Subcutaneous adipose tissue (tissue), 4 donors: ENCODE data around the gene SPEM1. TPM values are rescaled to one million over a fixed set of nuclear protein-coding genes. Genes with fewer than 3 reads are reported as not detected.

Source experiments
- total RNA-seq, 4 donors: library from RNA; depleted of rRNA; stranded (reverse); fragments of >200 nt; gene quantifications; one replicate each; pipeline ENCODE4 v1.1.0, GENCODE V29; 2016
- TF ChIP-seq, protein P1 (sequence below): fragments of 450-650 bp; IDR thresholded peaks from one replicate; pipeline ENCODE4 v1.5.1; 2016; ENCODE audit warnings: low read depth, mild to moderate bottlenecking, control low read depth, antibody characterized with exemption, moderate library complexity

The SPEM1 gene, protein sequence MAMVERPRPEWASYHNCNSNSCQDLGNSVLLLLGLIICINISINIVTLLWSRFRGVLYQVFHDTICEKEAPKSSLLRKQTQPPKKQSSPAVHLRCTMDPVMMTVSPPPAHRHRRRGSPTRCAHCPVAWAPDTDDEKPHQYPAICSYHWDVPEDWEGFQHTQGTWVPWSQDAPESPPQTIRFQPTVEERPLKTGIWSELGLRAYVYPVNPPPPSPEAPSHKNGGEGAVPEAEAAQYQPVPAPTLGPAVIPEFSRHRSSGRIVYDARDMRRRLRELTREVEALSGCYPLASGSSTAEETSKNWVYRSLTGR
- total RNA-seq, result not detected

DNA sequence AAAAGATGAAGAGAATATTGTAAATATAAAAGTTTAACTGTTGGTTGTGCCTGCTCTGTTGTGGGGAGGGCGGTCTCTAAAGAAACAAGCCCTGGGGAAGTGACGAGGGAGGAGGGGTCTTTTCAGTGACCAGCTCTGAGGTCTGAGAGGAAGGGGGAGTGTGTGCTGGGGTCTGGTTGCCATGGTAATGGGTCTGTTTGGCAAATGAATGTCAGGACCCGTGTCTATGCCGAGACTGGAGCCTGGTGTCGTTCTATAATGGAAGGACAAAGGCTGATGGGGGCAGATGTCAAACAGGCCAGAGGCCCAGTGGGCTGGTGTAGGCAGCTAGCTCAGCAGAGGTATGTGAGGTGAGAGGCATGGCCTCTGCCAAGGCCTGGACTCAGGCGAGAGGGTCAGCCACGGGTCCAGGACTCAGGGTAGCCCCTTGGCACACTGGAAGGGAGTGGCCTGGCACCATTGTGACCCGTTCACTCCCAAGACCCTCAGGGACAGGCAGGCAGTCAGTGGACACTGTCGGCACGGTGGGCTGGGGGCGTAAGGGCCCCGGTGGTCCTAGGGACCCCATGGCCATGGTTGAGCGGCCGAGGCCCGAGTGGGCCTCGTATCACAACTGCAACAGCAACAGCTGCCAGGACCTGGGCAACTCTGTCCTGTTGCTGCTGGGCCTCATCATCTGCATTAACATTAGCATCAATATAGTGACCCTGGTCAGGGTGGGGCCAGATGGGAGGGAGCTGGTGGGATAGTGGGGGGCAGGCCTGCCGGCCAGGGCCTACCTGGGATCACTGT, at the start of gene SPEM1:
Gene SPEM1 (plus strand): TSS at position 506 of the 792 bp plus-strand sequence. CDS start 61 bp downstream, at position 567.
- TF ChIP-seq, protein P1, sequence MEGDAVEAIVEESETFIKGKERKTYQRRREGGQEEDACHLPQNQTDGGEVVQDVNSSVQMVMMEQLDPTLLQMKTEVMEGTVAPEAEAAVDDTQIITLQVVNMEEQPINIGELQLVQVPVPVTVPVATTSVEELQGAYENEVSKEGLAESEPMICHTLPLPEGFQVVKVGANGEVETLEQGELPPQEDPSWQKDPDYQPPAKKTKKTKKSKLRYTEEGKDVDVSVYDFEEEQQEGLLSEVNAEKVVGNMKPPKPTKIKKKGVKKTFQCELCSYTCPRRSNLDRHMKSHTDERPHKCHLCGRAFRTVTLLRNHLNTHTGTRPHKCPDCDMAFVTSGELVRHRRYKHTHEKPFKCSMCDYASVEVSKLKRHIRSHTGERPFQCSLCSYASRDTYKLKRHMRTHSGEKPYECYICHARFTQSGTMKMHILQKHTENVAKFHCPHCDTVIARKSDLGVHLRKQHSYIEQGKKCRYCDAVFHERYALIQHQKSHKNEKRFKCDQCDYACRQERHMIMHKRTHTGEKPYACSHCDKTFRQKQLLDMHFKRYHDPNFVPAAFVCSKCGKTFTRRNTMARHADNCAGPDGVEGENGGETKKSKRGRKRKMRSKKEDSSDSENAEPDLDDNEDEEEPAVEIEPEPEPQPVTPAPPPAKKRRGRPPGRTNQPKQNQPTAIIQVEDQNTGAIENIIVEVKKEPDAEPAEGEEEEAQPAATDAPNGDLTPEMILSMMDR, result no peak

DNA sequence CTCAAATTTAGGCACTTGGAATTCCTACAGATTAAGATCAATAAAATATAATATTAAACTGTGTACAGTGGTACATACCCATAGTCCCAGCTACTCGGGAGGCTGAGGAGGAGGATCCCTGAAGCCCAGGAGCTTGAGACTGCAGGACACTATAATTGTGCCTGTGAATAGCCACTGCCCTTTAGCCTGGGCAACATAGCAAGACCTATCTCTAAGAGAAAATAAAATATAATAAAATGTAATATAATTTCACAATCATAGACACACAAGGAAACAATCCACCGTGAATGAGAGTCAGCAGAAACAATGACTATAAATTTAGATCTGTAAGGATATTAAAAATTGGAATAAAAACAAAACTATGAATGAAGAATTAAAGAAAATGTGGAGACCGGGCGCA, 49.3 kb upstream of the SPEM1 start:
- TF ChIP-seq, protein P1, result no peak

DNA sequence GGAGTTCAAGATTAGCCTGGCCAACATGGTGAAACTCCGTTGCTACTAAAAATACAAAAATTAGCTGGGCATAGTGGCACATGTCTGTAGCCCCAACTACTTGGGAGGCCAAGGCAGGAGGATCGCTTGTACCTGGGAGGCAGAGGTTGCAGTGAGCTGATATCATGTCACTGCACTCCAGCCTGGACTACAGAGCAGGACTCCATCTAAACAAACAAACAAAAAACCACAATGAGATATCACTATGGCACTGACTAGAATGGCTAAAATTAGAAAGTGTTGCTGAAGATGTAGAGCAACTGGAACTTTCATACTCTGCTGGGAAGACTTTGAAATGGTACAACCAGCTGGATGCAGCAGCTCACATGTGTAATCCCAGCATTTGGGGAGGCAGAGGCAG, 45.8 kb upstream of the SPEM1 start:
- TF ChIP-seq, protein P1, result no peak

DNA sequence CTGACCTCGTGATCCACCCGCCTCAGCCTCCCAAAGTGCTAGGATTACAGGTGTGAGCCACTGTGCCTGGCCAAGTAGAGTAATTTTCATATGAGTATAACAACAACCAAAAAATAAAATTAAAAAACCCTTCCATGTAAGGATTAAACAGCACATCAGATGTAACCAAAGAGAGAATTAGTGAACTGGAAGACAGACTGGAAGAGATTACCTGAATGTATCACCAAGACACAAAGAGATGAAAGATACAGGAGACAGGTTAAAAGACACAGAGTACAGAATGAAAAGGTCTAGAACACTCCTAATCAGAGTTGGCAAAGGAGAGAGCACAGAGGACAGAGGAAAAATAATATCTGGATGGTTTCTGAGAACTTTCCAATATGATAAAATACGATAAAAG, 41.0 kb upstream of the SPEM1 start:
- TF ChIP-seq, protein P1, result no peak

DNA sequence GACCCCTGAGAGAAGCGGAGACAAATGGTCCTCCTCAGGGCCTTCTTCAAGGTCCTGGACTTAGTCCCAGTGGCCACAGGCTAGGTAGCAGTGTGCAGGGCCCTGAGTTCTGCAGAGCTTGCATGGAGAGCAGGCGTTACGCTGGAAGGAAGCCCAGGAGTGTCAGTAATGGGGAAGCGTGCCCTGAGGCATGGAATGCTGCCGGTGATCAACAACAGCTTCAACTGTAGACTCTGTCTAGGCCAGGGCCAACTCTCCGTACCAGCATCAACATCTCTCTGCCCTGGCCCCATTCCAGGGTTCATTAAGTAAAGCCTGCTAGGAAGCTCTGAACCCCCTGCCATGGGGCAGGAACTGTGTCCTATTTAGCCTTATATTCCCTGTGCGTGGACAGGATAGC, 39.8 kb upstream of the SPEM1 start:
- TF ChIP-seq, protein P1, result no peak

DNA sequence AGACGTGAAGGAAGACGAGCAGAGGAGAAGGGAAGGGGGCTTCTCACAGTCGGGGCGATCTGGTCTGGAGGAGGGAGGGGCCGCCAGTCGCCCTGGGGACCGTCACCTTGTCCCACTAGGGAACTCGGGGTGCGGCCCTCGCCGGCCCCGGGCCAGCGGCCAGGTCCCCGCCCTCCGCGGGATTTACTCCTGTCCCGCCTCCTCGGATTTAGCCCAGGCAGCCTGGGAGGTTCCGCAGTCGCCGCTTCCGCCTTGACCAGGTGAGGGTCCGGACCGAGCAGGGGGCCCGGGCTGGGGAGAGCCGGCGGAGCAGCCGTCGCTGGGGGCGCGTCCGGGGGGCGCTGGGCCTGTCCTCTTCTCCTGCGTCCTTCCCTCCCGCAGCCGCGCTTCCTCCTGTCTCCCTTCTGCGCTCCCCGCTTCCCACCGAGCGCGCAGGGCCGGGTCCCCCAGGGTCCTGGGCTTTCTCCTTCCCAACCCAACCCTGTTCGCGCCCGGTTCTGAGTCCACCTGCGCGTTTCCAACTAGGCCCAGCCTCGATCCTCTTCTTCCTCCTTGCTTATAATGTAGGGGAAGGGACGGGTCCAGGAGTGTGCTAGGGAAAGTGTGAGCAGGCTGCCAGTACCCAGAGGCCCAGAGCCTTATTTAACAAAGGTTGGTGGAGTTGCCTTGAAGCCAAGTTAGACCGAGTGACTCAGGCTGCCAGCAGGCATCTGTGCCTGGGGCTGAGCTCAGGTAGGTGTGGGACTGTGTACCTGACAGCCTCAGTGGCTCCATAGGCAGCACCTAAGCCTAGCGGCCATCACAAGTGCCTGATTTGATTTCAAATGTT, 39.1 kb upstream of the SPEM1 start, which contains the start of gene TNK1:
Gene TNK1 (plus strand): TSS at position 235 of the 829 bp plus-strand sequence. CDS start 1,838 bp downstream, outside the sequence.
- TF ChIP-seq, protein P1, result no peak

DNA sequence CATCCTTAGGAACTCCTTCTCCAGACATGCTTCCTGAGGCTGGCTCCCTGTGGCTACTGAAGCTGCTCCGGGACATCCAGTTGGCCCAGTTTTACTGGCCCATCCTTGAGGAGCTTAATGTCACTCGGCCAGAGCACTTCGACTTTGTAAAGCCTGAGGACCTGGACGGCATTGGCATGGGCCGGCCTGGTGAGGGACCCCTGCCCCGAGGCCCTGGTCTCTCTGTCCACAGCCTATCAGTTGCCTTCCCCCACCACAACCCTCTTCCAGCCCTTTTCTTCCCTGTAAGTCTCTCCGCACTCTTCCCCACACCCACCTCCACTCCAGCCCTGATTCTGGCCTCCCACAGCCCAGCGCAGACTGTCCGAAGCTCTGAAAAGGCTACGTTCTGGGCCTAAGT, 37.2 kb upstream of the SPEM1 start:
- TF ChIP-seq, protein P1, result no peak
